HG03025 (cell line): ENCODE data around the gene ENGASE.
"Not testable (repeated sequence)": the region's sequence is repeated elsewhere in the genome, so short reads cannot be mapped to it uniquely, and the experiment has no call there.

Experiments used
- ATAC-seq: cut with Tn5 transposase; IDR thresholded peaks from one replicate; pipeline ENCODE4 v1.9.1; 2021; ENCODE audit warnings: mild to moderate bottlenecking, moderate library complexity; ENCODE audit not compliant: unreplicated experiment, low FRiP score

The ENGASE gene

GRCh38 chr17:79050551-79050950 is 24.1 kb upstream of the ENGASE start:
- ATAC-seq: no peak

- ATAC-seq: no peak
These were observed 23.3 kb upstream of the ENGASE start for GRCh38 chr17:79051306-79051705.

- ATAC-seq: no peak
These were observed 22.5 kb upstream of the ENGASE start for GRCh38 chr17:79052131-79052530.

GRCh38 chr17:79053251-79053925 is 21.2 kb upstream of the ENGASE start:
- ATAC-seq: no peak

- no peak for ATAC-seq
These were observed 20.2 kb upstream of the ENGASE start for GRCh38 chr17:79054200-79054960.

GRCh38 chr17:79055197-79055596 is 19.4 kb upstream of the ENGASE start:
- no peak for ATAC-seq

- no peak for ATAC-seq
These were observed 16.8 kb upstream of the ENGASE start for GRCh38 chr17:79057737-79058385.

- no peak for ATAC-seq
These were observed 11.9 kb upstream of the ENGASE start for GRCh38 chr17:79062691-79063090.

GRCh38 chr17:79064026-79064425 is 10.6 kb upstream of the ENGASE start:
- ATAC-seq: no peak

GRCh38 chr17:79065105-79065670 is 9.4 kb upstream of the ENGASE start:
- no peak for ATAC-seq

- ATAC-seq: no peak
These were observed 7.7 kb upstream of the ENGASE start for GRCh38 chr17:79066963-79067362.

- no peak for ATAC-seq
These were observed 4.3 kb upstream of the ENGASE start for GRCh38 chr17:79070266-79070880.

GRCh38 chr17:79071161-79071740 is 3.4 kb upstream of the ENGASE start:
- no peak for ATAC-seq

GRCh38 chr17:79072544-79072943 is 2.1 kb upstream of the ENGASE start:
- no peak for ATAC-seq

- ATAC-seq: no peak
These were observed 1.5 kb upstream of the ENGASE start for GRCh38 chr17:79073016-79073705.

GRCh38 chr17:79073706-79074088 is 927 bp upstream of the ENGASE start:
- ATAC-seq: no peak

- not testable (repeated sequence) for ATAC-seq
These were observed 439 bp upstream of the ENGASE start for GRCh38 chr17:79074121-79074648.

GRCh38 chr17:79075446-79075750 is 774 bp downstream of the ENGASE start:
- ATAC-seq: peak; percentile 2

- no peak for ATAC-seq
These were observed 1.3 kb downstream of the ENGASE start for GRCh38 chr17:79075861-79076406.

- no peak for ATAC-seq
These were observed 3.0 kb downstream of the ENGASE start for GRCh38 chr17:79077587-79077986.
